ENCODE measurements around the gene GTF2H2C_2.
"Not testable (repeated sequence)": the region's sequence is repeated elsewhere in the genome, so short reads cannot be mapped to it uniquely, and the experiment has no call there.

GTF2H2C_2 gene

GRCh38 chr5:70415117-70415516, at the start of gene GTF2H2C_2:
Gene GTF2H2C_2, plus strand, starts transcription at chr5:70415368.
- DNase-seq (ENCODE audit: low spot score): not testable (repeated sequence)

DNA sequence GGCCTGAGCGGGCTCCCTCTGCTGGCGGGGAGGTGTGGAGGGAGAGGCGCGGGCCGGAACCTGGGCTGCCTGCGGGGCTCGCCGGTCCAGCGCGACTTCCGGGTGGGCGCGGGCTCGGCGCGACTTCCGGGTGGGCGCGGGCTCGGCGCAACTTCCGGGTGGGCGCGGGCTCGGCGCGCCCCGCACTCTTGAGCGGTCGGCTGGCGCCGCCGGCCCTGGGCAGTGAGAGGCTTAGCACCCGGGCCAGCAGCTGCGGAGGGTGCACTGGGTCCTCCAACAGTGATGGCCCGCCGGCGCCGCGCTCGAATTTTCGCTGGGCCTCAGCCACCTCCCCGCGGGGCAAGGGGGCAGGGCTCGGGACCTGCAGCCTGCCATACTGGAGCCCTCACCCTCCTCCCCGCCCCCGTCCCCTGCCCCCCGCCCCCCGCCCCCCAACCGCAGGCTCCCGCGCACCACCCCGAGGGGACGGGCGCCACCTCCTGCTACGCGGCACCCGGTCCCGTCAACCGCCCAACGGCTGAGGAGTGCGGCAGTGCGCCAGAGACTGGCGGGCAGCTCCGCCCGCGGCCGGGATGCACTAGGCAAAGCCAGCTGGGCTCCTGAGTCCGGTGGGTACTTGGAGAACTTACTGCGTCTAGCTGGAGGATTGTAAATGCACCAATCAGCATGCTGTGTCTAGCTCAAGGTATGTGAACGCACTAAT, 14.0 kb upstream of the GTF2H2C_2 start:
- DNase-seq (ENCODE audit: low spot score): not testable (repeated sequence)

DNA sequence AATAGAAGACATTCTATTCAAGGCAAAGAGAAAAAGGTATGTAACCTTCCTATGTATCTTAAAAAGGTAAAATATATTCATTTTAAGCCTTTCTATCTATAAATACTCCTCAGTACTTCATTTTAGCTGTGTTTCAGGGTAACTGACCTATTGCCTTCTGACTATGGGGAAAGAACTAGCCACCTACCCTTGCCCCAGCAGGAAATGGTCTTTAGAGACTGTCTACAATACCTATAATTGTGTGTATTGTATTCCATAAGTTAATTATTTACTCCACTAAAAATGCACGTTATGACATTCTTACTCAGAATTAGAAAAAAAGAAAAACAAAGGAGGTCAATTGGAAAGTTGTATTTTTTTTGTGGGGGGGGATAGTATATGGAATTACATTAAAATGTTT, 6.2 kb downstream of the GTF2H2C_2 start:
- DNase-seq (ENCODE audit: low spot score): not testable (repeated sequence)

- DNase-seq (ENCODE audit: low spot score): not testable (repeated sequence)
These were observed 8.0 kb downstream of the GTF2H2C_2 start for GRCh38 chr5:70423215-70423614.

DNA sequence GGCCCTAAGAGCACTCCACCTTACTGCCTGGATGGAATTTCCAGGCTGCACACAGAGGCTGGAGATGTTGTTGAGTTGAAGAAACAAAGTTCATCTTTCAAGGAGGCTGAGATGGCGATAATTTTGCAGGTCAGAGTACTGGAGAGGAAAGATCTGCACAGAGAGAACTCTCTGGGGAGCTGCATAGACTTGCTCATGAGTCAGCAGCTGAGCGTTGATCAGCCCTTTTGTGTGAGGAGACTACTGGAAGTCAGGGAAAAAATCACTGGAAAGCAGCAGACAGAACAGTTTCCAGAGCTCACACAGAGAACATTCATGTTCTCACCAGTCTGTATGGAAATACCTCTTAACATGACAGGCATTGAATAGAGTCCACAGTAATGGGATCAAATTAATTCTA, 23.4 kb downstream of the GTF2H2C_2 start:
- not testable (repeated sequence) for DNase-seq (ENCODE audit: low spot score)

- DNase-seq (ENCODE audit: low spot score): not testable (repeated sequence)
These were observed 34.4 kb downstream of the GTF2H2C_2 start for GRCh38 chr5:70449565-70449964.

DNA sequence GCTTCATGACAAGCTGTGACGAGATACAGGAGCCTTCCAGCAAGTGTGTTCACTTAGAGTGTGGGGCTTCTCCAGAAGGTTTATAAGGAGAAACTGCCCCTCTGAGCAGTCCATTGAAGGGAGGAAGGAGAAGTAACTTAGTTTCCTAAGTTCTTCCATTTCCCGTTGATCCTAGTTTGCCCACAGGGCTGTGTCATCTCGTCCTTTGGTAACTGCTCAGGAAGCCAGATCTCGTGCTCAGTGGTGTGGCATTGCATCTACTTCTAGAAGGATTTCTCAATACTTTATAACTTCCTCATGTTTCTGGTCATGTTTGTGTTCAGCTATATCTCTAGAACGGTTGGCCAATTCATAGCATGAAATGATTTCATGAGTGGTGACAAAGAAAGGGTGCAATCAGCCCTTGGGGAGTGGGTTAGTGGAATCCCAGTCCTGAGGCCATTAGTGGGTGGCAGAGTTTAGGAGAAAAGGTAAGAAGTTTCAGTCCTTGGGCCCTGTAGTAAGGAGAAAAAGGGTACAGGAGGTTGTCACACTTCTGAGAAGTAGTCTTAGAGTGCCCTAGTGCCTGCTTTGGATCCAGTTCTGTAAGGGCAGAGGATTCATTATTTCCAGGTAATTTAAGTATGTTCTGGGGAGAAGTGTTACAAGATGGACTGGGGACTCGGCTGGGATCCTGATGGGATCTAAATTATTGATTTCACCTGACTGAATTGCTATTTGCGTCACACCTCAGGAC, 36.2 kb downstream of the GTF2H2C_2 start:
- not testable (repeated sequence) for DNase-seq (ENCODE audit: low spot score)

DNA sequence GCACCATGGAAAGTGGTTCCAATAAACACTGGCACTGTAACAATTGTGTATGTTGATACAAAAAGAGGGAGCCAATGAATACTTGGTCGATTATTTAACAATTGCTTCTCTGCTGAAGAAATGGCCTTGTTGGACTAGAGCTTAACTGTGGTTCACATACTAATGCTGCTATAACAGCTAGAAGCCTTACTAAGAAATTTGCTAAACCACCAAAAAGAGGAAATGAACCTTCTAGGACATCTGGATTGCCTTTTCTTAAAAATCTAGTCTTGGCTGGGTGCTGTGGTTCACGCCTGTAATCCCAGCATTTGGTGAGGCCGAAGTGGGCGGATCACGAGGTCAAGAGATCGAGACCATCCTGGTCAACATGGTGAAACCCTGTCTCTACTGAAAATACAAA, 41.9 kb downstream of the GTF2H2C_2 start:
- not testable (repeated sequence) for DNase-seq (ENCODE audit: low spot score)

- not testable (repeated sequence) for DNase-seq (ENCODE audit: low spot score)
These were observed 44.0 kb downstream of the GTF2H2C_2 start for GRCh38 chr5:70459188-70459587.

DNA sequence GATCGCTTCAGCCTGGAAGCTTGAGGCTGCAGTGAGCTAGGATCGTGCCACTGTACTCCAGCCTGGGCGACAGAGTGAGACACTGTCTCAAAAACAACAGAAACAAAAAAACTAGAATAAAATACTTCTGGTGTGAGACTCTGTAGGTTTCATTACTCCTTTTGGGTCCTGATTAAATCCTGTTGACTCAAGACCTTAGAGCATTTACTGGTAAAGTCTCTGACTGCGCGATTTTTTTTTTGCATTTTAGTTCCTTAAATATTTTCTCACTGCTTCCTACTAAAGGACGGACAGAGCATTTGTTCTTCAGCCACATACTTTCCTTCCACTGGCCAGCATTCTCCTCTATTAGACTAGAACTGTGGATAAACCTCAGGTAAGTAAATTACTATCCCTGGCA, 46.8 kb downstream of the GTF2H2C_2 start:
- not testable (repeated sequence) for DNase-seq (ENCODE audit: low spot score)

GRCh38 chr5:70464019-70464637, 49.0 kb downstream of the GTF2H2C_2 start:
- DNase-seq (ENCODE audit: low spot score): not testable (repeated sequence)

GRCh38 chr5:70469926-70470509, 54.9 kb downstream of the GTF2H2C_2 start:
- not testable (repeated sequence) for DNase-seq (ENCODE audit: low spot score)

All from GM20000 (cell line).